ENCODE data around the gene CRYBG3. TPM values are rescaled to one million over a fixed set of nuclear protein-coding genes. Genes with fewer than 3 reads are reported as not detected.

The CRYBG3 gene
- total RNA-seq, 1 experiment from 2014 or later = 5.9 TPM

DNA sequence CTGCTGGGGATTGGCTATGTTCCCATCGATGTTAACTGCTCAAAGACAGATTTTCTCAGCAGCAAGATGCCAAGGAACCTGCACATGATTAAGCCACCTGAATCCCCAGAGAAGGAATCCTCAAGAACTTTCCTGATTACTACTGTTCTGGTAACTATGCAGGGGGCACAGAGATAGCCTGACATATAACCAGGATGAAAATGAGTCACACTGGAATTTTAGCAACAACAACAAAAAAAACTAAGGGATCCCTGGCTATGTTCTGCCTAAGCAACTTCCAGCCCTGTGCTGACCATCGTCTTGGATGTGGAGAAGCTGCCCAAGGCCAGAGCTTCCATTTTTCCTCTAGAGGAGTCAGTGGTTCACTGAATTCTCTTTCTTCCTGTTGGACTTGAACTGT lies 136.6 kb downstream of the CRYBG3 start:
- H3K27me3 ChIP-seq (ENCODE audit: insufficient read depth, low read length) = no peaks in the 10 kb centered on the region
- no peak overlapping the region for H3K4me3 Mint-ChIP-seq
- no peak overlapping the region for H3K4ac ChIP-seq (ENCODE audit: low read depth, low read length)
- H2AK5ac ChIP-seq (ENCODE audit: insufficient read length, low read length) = no peak overlapping the region
- H4K91ac ChIP-seq (ENCODE audit: insufficient read length, low read depth, low read length) = no peak overlapping the region
- no peaks in the 10 kb centered on the region for H3K27me3 Mint-ChIP-seq (ENCODE audit: low read depth)
- peaks cover 3% of the 10 kb centered on the region for H3K79me2 ChIP-seq (ENCODE audit: insufficient read depth, low read length)
- H2BK20ac ChIP-seq (ENCODE audit: low read depth, low read length, poor library complexity, severe bottlenecking) = no peak overlapping the region
- H2BK12ac ChIP-seq (ENCODE audit: insufficient read length, low read depth, low read length) = no peak overlapping the region
- H3K9me3 Mint-ChIP-seq = no peaks in the 10 kb centered on the region
- H2BK15ac ChIP-seq (ENCODE audit: low read depth, low read length) = no peak overlapping the region
- no peaks in the 10 kb centered on the region for H3K23me2 ChIP-seq (ENCODE audit: insufficient read length, low read depth, low read length, poor library complexity, severe bottlenecking)
- H3K4me2 ChIP-seq (ENCODE audit: insufficient read depth, insufficient read length, low read length) = no peak overlapping the region
- H2AFZ ChIP-seq (ENCODE audit: low read length) = no peak overlapping the region
- TF ChIP-seq, protein P1, sequence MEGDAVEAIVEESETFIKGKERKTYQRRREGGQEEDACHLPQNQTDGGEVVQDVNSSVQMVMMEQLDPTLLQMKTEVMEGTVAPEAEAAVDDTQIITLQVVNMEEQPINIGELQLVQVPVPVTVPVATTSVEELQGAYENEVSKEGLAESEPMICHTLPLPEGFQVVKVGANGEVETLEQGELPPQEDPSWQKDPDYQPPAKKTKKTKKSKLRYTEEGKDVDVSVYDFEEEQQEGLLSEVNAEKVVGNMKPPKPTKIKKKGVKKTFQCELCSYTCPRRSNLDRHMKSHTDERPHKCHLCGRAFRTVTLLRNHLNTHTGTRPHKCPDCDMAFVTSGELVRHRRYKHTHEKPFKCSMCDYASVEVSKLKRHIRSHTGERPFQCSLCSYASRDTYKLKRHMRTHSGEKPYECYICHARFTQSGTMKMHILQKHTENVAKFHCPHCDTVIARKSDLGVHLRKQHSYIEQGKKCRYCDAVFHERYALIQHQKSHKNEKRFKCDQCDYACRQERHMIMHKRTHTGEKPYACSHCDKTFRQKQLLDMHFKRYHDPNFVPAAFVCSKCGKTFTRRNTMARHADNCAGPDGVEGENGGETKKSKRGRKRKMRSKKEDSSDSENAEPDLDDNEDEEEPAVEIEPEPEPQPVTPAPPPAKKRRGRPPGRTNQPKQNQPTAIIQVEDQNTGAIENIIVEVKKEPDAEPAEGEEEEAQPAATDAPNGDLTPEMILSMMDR (conservative IDR thresholded peaks at IDR 0.05) = no peak
- no peaks in the 10 kb centered on the region for H3K9me3 ChIP-seq (ENCODE audit: control insufficient read depth, low read depth, low read length)
- no peaks in the 10 kb centered on the region for H4K20me1 ChIP-seq (ENCODE audit: control insufficient read depth, insufficient read depth, insufficient read length)
- no peak overlapping the region for H3K56ac ChIP-seq (ENCODE audit: insufficient read length, low read depth, low read length)
- no peak overlapping the region for H3K23ac ChIP-seq (ENCODE audit: insufficient read length, low read depth, low read length)
- no CpG with 5 or more reads among the region's 2 CpGs for WGBS (ENCODE audit: extremely low coverage, insufficient read length, low lambda C conversion rate)
- no peak overlapping the region for H2BK120ac ChIP-seq (ENCODE audit: low read depth, low read length, poor library complexity, severe bottlenecking)
- H3K36me3 Mint-ChIP-seq (ENCODE audit: insufficient read depth in 1 of 3, low read depth in 3 of 3) = peaks cover 0 to 8% (median 2%) of the 10 kb centered on the region in 3 experiments; a peak in 3 of 7 replicates
- no peak for DNase-seq
- H4K8ac ChIP-seq (replicated peaks; ENCODE audit: insufficient read length, low read depth, low read length) = no peak overlapping the region
- H3T11ph ChIP-seq (ENCODE audit: low read length) = no peak overlapping the region
- H3K4me1 Mint-ChIP-seq = peaks cover 0 to 2% of the 10 kb centered on the region in 2 experiments; a peak in 1 of 4 replicates
- H2BK5ac ChIP-seq (ENCODE audit: insufficient read length, low read length) = no peak overlapping the region
- no peak overlapping the region for H4K5ac ChIP-seq (ENCODE audit: insufficient read length, low read depth, low read length)
- no peak overlapping the region for H3K27ac ChIP-seq (ENCODE audit: insufficient read length, low read depth, low read length)
- H3K9ac ChIP-seq (ENCODE audit: extremely low read depth, insufficient read length, low read length) = no peak overlapping the region
- no peaks in the 10 kb centered on the region for H3K79me1 ChIP-seq (ENCODE audit: insufficient read depth, low read depth, low read length, poor library complexity, severe bottlenecking)
- H3K14ac ChIP-seq (ENCODE audit: insufficient read depth, low read length) = no peak overlapping the region
- no peak overlapping the region for H3K27ac Mint-ChIP-seq
- no peak overlapping the region for H3K18ac ChIP-seq (ENCODE audit: insufficient read length, low read depth, low read length)
- no peaks in the 10 kb centered on the region for H3K4me1 ChIP-seq (ENCODE audit: insufficient read depth, low read length)

Measured in H9 (cell line).